Endothelial cell of umbilical vein (primary cell): ENCODE data around the gene HNRNPA2B1. TPM values are rescaled to one million over a fixed set of nuclear protein-coding genes. Genes with fewer than 3 reads are reported as not detected.

Experiments
- BruUV-seq: library from RNA; stranded (reverse); fragments of 400-500 nt; replicated peaks from 2 replicates; lab custom pipeline; 2021; lab: Mats Ljungman, UMichigan
- CTCF ChIA-PET: fragments of 300-600, 350-600 bp; sonication (Branson Sonifier 250); formaldehyde crosslinking; loops from one replicate; lab custom pipeline; 2021; ENCODE audit warnings: antibody characterized with exemption, inconsistent platforms; lab: Charles Lee
- POLR2A ChIA-PET: fragments of 300-600, 350-600 bp; sonication (Branson Sonifier 250); formaldehyde crosslinking; loops from one replicate; lab custom pipeline; 2021; ENCODE audit warnings: antibody characterized with exemption, inconsistent platforms; lab: Charles Lee
- DNase-seq: peaks from one replicate; pipeline ENCODE4 v3.0.0-alpha.2; 2011; ENCODE audit warnings: low read depth, low spot score
- FAIRE-seq: peaks from 2 replicates; lab custom pipeline; 2011; peaks lifted over from hg19 to GRCh38; lab: Jason Lieb, UNC
- H2AFZ ChIP-seq: 2 replicates; pipeline ENCODE4 v1.6.0; 2012; ENCODE audit warnings: low read depth, low read length, control low read depth, inconsistent platforms
- H3K27ac ChIP-seq: 2 replicates; pipeline ENCODE4 v1.5.1; 2011; ENCODE audit warnings: low read depth, mild to moderate bottlenecking, control low read depth, low read length, moderate library complexity; ENCODE audit not compliant: insufficient read depth
- H3K27me3 ChIP-seq, 2 experiments: 2 replicates each; pipeline versions ENCODE4 v1.6.0 to v1.6.1; 2011; ENCODE audit warnings: low read length in 2 of 2, mixed read lengths in 1 of 2; ENCODE audit not compliant: control insufficient read depth in 2 of 2, insufficient read depth in 2 of 2
- H3K36me3 ChIP-seq, 2 experiments: 2 replicates in 1 of 2; 3 replicates in 1 of 2; pipeline ENCODE4 v1.5.1; 2011; ENCODE audit warnings: low read length in 2 of 2, mild to moderate bottlenecking in 1 of 2, moderate library complexity in 1 of 2; ENCODE audit not compliant: control insufficient read depth in 2 of 2, insufficient read depth in 2 of 2; ENCODE audit errors: extremely low read depth in 1 of 2
- H3K4me1 ChIP-seq: 3 replicates; pipeline ENCODE4 v1.5.1; 2011; ENCODE audit warnings: mild to moderate bottlenecking, low read length; ENCODE audit not compliant: control insufficient read depth, insufficient read depth; ENCODE audit errors: extremely low read depth
- H3K4me2 ChIP-seq: 2 replicates; pipeline ENCODE4 v1.6.1; 2011; ENCODE audit warnings: low read length, control low read depth, mixed read lengths; ENCODE audit not compliant: insufficient read depth
- H3K4me3 ChIP-seq, 3 experiments: fragments of 200-600 bp in 1 of 3; sonication (generic), shearing (Covaris generic) in 1 of 3; replicated peaks in 1 of 3; 2 replicates each; pipeline ENCODE4 v1.5.1; 2011 to 2016; ENCODE audit warnings: control low read depth in 3 of 3, low read length in 3 of 3, mild to moderate bottlenecking in 2 of 3, inconsistent platforms in 1 of 3, low read depth in 1 of 3, moderate library complexity in 1 of 3; ENCODE audit not compliant: insufficient read depth in 1 of 3
- H3K79me2 ChIP-seq: 2 replicates; pipeline ENCODE4 v1.6.0; 2012; ENCODE audit warnings: low read length, inconsistent platforms; ENCODE audit not compliant: control insufficient read depth, insufficient read depth
- H3K9ac ChIP-seq: replicated peaks from 2 replicates; pipeline ENCODE3; 2011; ENCODE audit warnings: low read length, control low read depth; ENCODE audit not compliant: insufficient read depth; ENCODE audit errors: extremely low read depth
- H3K9me1 ChIP-seq: replicated peaks from 3 replicates; pipeline ENCODE4 v1.6.0; 2011; ENCODE audit warnings: mild to moderate bottlenecking, low read length; ENCODE audit not compliant: control insufficient read depth, insufficient read depth; ENCODE audit errors: extremely low read depth
- H3K9me3 ChIP-seq: replicated peaks from 2 replicates; pipeline ENCODE4 v1.5.1; 2012; ENCODE audit warnings: low read length, inconsistent platforms; ENCODE audit not compliant: control insufficient read depth, insufficient read depth
- H4K20me1 ChIP-seq: replicated peaks from 2 replicates; pipeline ENCODE3; 2011; ENCODE audit warnings: mild to moderate bottlenecking, low read length; ENCODE audit not compliant: control insufficient read depth, insufficient read depth; ENCODE audit errors: extremely low read depth
- CTCF ChIP-seq, 2 donors: IDR thresholded peaks; 1 replicate in 1 of 2; 2 replicates in 1 of 2; pipeline ENCODE4 v1.5.1; 2011; ENCODE audit warnings: low read length in 2 of 2, mild to moderate bottlenecking in 2 of 2, moderate library complexity in 2 of 2, control low read depth in 1 of 2, inconsistent platforms in 1 of 2, low read depth in 1 of 2; ENCODE audit not compliant: insufficient read depth in 1 of 2; ENCODE audit errors: extremely low read depth in 1 of 2
- EZH2 ChIP-seq: IDR thresholded peaks from 2 replicates; pipeline ENCODE4 v1.6.1; 2012; ENCODE audit warnings: borderline replicate concordance, low read depth, mild to moderate bottlenecking, moderate library complexity, low read length, inconsistent platforms; ENCODE audit not compliant: severe bottlenecking
- FOS ChIP-seq: IDR thresholded peaks from 2 replicates; pipeline ENCODE4 v1.6.1; 2011; ENCODE audit warnings: mild to moderate bottlenecking, low read length, moderate library complexity, borderline replicate concordance; ENCODE audit not compliant: insufficient read depth
- JUN ChIP-seq: IDR thresholded peaks from 2 replicates; pipeline ENCODE4 v1.6.1; 2011; ENCODE audit warnings: borderline replicate concordance, low read depth; ENCODE audit not compliant: insufficient read length, insufficient read depth
- MAX ChIP-seq: IDR thresholded peaks from 2 replicates; pipeline ENCODE4 v1.6.1; 2011; ENCODE audit not compliant: insufficient read depth, insufficient read length
- MYC ChIP-seq: IDR thresholded peaks from one replicate; pipeline ENCODE4 v1.6.1; 2011; ENCODE audit warnings: mild to moderate bottlenecking, low read depth, low read length
- POLR2A ChIP-seq: IDR thresholded peaks from 2 replicates; pipeline ENCODE4 v1.6.1; 2012; ENCODE audit warnings: low read depth, mild to moderate bottlenecking, control low read depth, low read length
- POLR2AphosphoS5 ChIP-seq: IDR thresholded peaks from 2 replicates; pipeline ENCODE4 v1.6.1; 2012; ENCODE audit warnings: low read depth, mild to moderate bottlenecking, control low read depth, low read length, moderate library complexity; ENCODE audit not compliant: insufficient read depth
- dilution Hi-C: fragments of 300-500 bp; cut with MboI; formaldehyde crosslinking; loops from one replicate; pipeline ENCODE4 v1.15.0; 2019; ENCODE audit warnings: low sequenced_read_pairs; ENCODE audit not compliant: extremely low pct_ligation_motif_present
- intact Hi-C: fragments of 100-400 bp; cut with micrococcal nuclease; formaldehyde crosslinking; loops from one replicate; pipeline ENCODE4 v1.10.0; 2022
- polyA plus RNA-seq, 4 experiments: library from polyadenylated mRNA; depleted of rRNA in 3 of 4; stranded (reverse) in 3 of 4; unstranded in 1 of 4; fragments of >200 nt; gene quantifications; 2 replicates each; pipeline versions ENCODE4 v1.2.1 to v1.2.3, GENCODE V29; 2011 to 2012; ENCODE audit warnings: missing spikeins in 1 of 4
- total RNA-seq: library from RNA; stranded (reverse); gene quantifications from 2 replicates; pipeline ENCODE4 v1.2.3, GENCODE V29; 2021

Gene HNRNPA2B1
- total and polyA plus RNA-seq, 2 donors (not counting 3 experiments of a cell fraction or from before 2014, with no cell fraction given) = 198 to 703 TPM

GRCh38 chr7:26190417-26190869 lies 10.1 kb downstream of the HNRNPA2B1 start:
- Histone ChIP-seq H2AFZ (no peak overlapping the region), H3K27me3 (no peaks in the 10 kb centered on the region), H3K36me3 (peaks cover 35 to 69% of the 10 kb centered on the region in 2 experiments), H3K27ac (no peak overlapping the region), H3K9ac (no peak overlapping the region), H3K4me2 (no peak overlapping the region), H3K9me1 (no peaks in the 10 kb centered on the region), H3K4me1 (peaks cover 27% of the 10 kb centered on the region), H4K20me1 (peaks cover 37% of the 10 kb centered on the region), H3K9me3 (no peaks in the 10 kb centered on the region), H3K79me2 (peaks cover 65% of the 10 kb centered on the region), H3K4me3 (no peak overlapping the region)
- DNase-seq = no peak
- TF ChIP-seq POLR2A (no peak), MYC (no peak), MAX (no peak), JUN (no peak), FOS (no peak), POLR2AphosphoS5 (no peak)
- FAIRE-seq = no peak
- ChIA-PET POLR2A (interaction anchor here (0.9 to 1.3 kb wide), 3 partner anchors 8 to 971 kb away, joined by 3 to 10 read pairs (median 4); partner anchors contain the start of gene HNRNPA2B1), CTCF (interaction anchor here (5.7 kb wide), 1 partner anchor 100 kb away, joined by 36 read pairs; no protein-coding TSS in a partner anchor)
- dilution Hi-C loops = loop anchor here (25.0 kb wide), 1 partner anchor 972 kb away; the partner anchor contains the start of genes HOXA10, HOXA3, HOXA7 and HOXA9
- BruUV-seq = no TSS peak
- intact Hi-C loops = no loop called here

DNA sequence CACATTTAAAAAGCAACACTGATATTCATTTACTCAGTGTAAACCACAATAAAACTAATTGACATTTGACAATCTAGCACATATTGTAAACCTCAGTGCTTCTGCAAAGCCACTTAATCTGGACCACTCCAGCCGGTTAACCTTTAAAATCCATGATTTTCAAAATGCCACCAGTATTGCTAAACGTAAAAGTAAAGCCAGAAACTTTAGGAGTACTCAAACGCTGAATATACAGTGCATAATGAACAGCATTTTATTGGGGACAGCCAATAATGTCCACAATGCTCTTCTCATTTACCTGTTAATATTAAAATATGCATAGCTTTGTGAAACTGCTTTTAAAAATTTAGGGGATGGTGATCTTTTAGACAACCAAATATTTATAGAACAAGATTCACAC lies 10.8 kb downstream of the HNRNPA2B1 start:
- DNase-seq (no peak), FAIRE-seq (no peak)
- Histone ChIP-seq H3K4me2 (no peak overlapping the region), H3K9me3 (no peaks in the 10 kb centered on the region), H3K27me3 (no peaks in the 10 kb centered on the region), H3K36me3 (peaks cover 38 to 68% of the 10 kb centered on the region in 2 experiments), H3K4me1 (peaks cover 22% of the 10 kb centered on the region), H3K79me2 (peaks cover 58% of the 10 kb centered on the region), H2AFZ (no peak overlapping the region), H3K9ac (no peak overlapping the region), H3K27ac (no peak overlapping the region), H3K4me3 (no peak overlapping the region), H4K20me1 (peaks cover 35% of the 10 kb centered on the region), H3K9me1 (no peaks in the 10 kb centered on the region)
- intact Hi-C loops (no loop called here), dilution Hi-C loops (loop anchor here (25.0 kb wide), 1 partner anchor 973 kb away; the partner anchor contains the start of genes HOXA10, HOXA3, HOXA7 and HOXA9)
- BruUV-seq = no TSS peak
- CTCF ChIA-PET = interaction anchor here (1.2 to 2.1 kb wide), 7 partner anchors 10 to 478 kb away, joined by 3 to 13 read pairs (median 5); partner anchors contain the start of genes HNRNPA2B1 and NFE2L3
- POLR2A ChIA-PET = interaction anchor here (1.0 to 3.1 kb wide), 4 partner anchors 9 to 38 kb away, joined by 3 to 9 read pairs (median 6); partner anchors contain the start of gene NFE2L3
- TF ChIP-seq JUN = no peak
- no peak for TF ChIP-seq POLR2AphosphoS5
- no peak for TF ChIP-seq CTCF (IDR thresholded peaks at IDR 0.05; ENCODE audit: extremely low read depth in 1 of 2, insufficient read depth in 1 of 2, low read depth in 1 of 2, low read length in 2 of 2)
- TF ChIP-seq EZH2 = no peak
- no peak for TF ChIP-seq POLR2A
- no peak for TF ChIP-seq MAX
